Fibroblast of lung (primary cell): Measurements from ENCODE around the gene MAL. TPM values are rescaled to one million over a fixed set of nuclear protein-coding genes. Genes with fewer than 3 reads are reported as not detected.

Experiments used
- DNase-seq, 2 donors: peaks; one replicate each; pipeline versions ENCODE4 v3.0.0 to v3.0.0-alpha.2; 2010; ENCODE audit warnings: low read depth in 2 of 2
- H2AFZ ChIP-seq: 2 replicates; pipeline ENCODE4 v1.5.1; 2012; ENCODE audit warnings: low read length, control low read depth, inconsistent platforms
- H3K27ac ChIP-seq: 2 replicates; pipeline ENCODE4 v1.5.1; 2011; ENCODE audit warnings: low read length, control low read depth; ENCODE audit not compliant: insufficient read depth
- H3K27me3 ChIP-seq: 2 replicates; pipeline ENCODE4 v1.5.1; 2011; ENCODE audit warnings: mild to moderate bottlenecking, low read length; ENCODE audit not compliant: control insufficient read depth, insufficient read depth
- H3K36me3 ChIP-seq: 2 replicates; pipeline ENCODE4 v1.5.1; 2011; ENCODE audit warnings: low read length; ENCODE audit not compliant: control insufficient read depth, insufficient read depth
- H3K4me1 ChIP-seq: 2 replicates; pipeline ENCODE4 v1.5.1; 2011; ENCODE audit warnings: low read length; ENCODE audit not compliant: control insufficient read depth, insufficient read depth; ENCODE audit errors: extremely low read depth
- H3K4me2 ChIP-seq: 2 replicates; pipeline ENCODE4 v1.5.1; 2011; ENCODE audit warnings: low read length, control low read depth; ENCODE audit not compliant: insufficient read depth; ENCODE audit errors: extremely low read depth
- H3K4me3 ChIP-seq, 4 experiments: fragments of 200-600 bp in 1 of 4; sonication (generic) in 1 of 4; replicated peaks in 1 of 4; 2 replicates each; pipeline ENCODE4 v1.5.1; 2011 to 2016; ENCODE audit warnings: low read length in 4 of 4, low read depth in 3 of 4, mild to moderate bottlenecking in 3 of 4, control low read depth in 2 of 4, inconsistent platforms in 1 of 4, mixed read lengths in 1 of 4; ENCODE audit not compliant: insufficient read depth in 1 of 4; ENCODE audit errors: control extremely low read depth in 1 of 4
- H3K79me2 ChIP-seq: 2 replicates; pipeline ENCODE4 v1.5.1; 2012; ENCODE audit warnings: mild to moderate bottlenecking, low read length, inconsistent platforms; ENCODE audit not compliant: control insufficient read depth, insufficient read depth
- H3K9ac ChIP-seq: 2 replicates; pipeline ENCODE4 v1.5.1; 2011; ENCODE audit warnings: mild to moderate bottlenecking, low read length, control low read depth; ENCODE audit not compliant: insufficient read depth
- H3K9me3 ChIP-seq: 2 replicates; pipeline ENCODE4 v1.5.1; 2012; ENCODE audit warnings: low read depth, low read length; ENCODE audit not compliant: control insufficient read depth, insufficient read depth
- H4K20me1 ChIP-seq: 2 replicates; pipeline ENCODE4 v1.5.1; 2011; ENCODE audit warnings: low read length; ENCODE audit not compliant: control insufficient read depth, insufficient read depth; ENCODE audit errors: extremely low read depth
- CTCF ChIP-seq, 2 donors: IDR thresholded peaks in 1 of 2; conservative IDR thresholded peaks in 1 of 2; 1 replicate in 1 of 2; 2 replicates in 1 of 2; pipeline ENCODE4 v1.5.1; 2011 to 2012; ENCODE audit warnings: low read length in 2 of 2, control low read depth in 1 of 2, inconsistent platforms in 1 of 2, low read depth in 1 of 2, mild to moderate bottlenecking in 1 of 2
- EZH2 ChIP-seq: IDR thresholded peaks from 2 replicates; pipeline ENCODE4 v1.5.1; 2012; ENCODE audit warnings: low read length, control low read depth, mild to moderate bottlenecking; ENCODE audit errors: missing control alignments
- polyA plus RNA-seq, 2 donors: library from polyadenylated mRNA; depleted of rRNA in 1 of 2; stranded (reverse) in 1 of 2; unstranded in 1 of 2; fragments of >200 nt; gene quantifications; 2 replicates each; pipeline ENCODE4 v1.2.1, GENCODE V29; 2011 to 2012; ENCODE audit warnings: missing spikeins in 1 of 2
- total RNA-seq: library from RNA; depleted of rRNA; stranded (reverse); fragments of >200 nt; gene quantifications from 2 replicates; pipeline ENCODE4 v1.2.1, GENCODE V29; 2014

The MAL gene
- total and polyA plus RNA-seq, 2 donors (not counting 1 experiment from before 2014, with no cell fraction given), result not detected

- no peak overlapping the region for H3K9ac ChIP-seq
- no peaks in the 10 kb centered on the region for H3K36me3 ChIP-seq
- TF ChIP-seq CTCF (conservative IDR thresholded peaks at IDR 0.05 in 1 of 2, IDR thresholded peaks at IDR 0.05 in 1 of 2; ENCODE audit: low read depth in 1 of 2, low read length in 2 of 2), result no peak
- no peak for TF ChIP-seq EZH2
- no peak overlapping the region for H3K27ac ChIP-seq
- peaks cover 3% of the 10 kb centered on the region for H3K27me3 ChIP-seq
- H3K4me3 ChIP-seq, result no peak overlapping the region
- H3K4me2 ChIP-seq, result no peak overlapping the region
- no peaks in the 10 kb centered on the region for H4K20me1 ChIP-seq
- H3K9me3 ChIP-seq, result no peaks in the 10 kb centered on the region
- no peak for DNase-seq
- no peaks in the 10 kb centered on the region for H3K4me1 ChIP-seq
- H3K79me2 ChIP-seq, result no peaks in the 10 kb centered on the region
- H2AFZ ChIP-seq, result no peak overlapping the region
These were observed 8.4 kb upstream of the MAL start for GRCh38 chr2:95017071-95017501.

GRCh38 chr2:95017836-95018235 lies 7.7 kb upstream of the MAL start:
- no peaks in the 10 kb centered on the region for H3K9me3 ChIP-seq
- H3K4me3 ChIP-seq, result no peak overlapping the region
- no peak overlapping the region for H3K4me2 ChIP-seq
- TF ChIP-seq EZH2, result no peak
- no peak for TF ChIP-seq CTCF (conservative IDR thresholded peaks at IDR 0.05 in 1 of 2, IDR thresholded peaks at IDR 0.05 in 1 of 2; ENCODE audit: low read depth in 1 of 2, low read length in 2 of 2)
- H4K20me1 ChIP-seq, result no peaks in the 10 kb centered on the region
- H2AFZ ChIP-seq, result no peak overlapping the region
- no peak overlapping the region for H3K27ac ChIP-seq
- no peaks in the 10 kb centered on the region for H3K79me2 ChIP-seq
- no peaks in the 10 kb centered on the region for H3K36me3 ChIP-seq
- no peak overlapping the region for H3K9ac ChIP-seq
- H3K27me3 ChIP-seq, result peaks cover 8% of the 10 kb centered on the region
- H3K4me1 ChIP-seq, result no peaks in the 10 kb centered on the region
- no peak for DNase-seq

DNA sequence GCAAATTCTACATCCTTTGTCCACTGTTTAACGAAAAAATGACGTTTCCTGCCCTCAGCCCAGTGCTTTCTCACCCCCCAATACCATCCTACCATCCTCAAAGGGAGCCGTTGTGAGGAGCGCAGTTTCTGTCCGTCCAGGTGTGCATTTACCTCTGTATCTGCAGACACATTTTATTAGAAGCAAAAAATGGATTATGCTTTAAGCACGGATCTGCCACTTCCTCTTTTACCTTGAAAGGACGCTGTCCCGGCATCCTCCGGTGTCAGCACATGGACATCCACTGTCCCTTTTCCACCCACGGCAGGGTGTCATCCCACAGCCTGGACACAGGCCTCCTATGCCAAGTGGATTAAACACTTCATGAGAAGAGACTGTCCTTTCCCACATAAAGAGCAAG lies 7.2 kb upstream of the MAL start:
- H3K27me3 ChIP-seq, result peaks cover 10% of the 10 kb centered on the region
- no peaks in the 10 kb centered on the region for H3K79me2 ChIP-seq
- TF ChIP-seq EZH2, result no peak
- no peak for TF ChIP-seq CTCF (conservative IDR thresholded peaks at IDR 0.05 in 1 of 2, IDR thresholded peaks at IDR 0.05 in 1 of 2; ENCODE audit: low read depth in 1 of 2, low read length in 2 of 2)
- H3K4me2 ChIP-seq, result no peak overlapping the region
- H3K9me3 ChIP-seq, result no peaks in the 10 kb centered on the region
- H3K4me1 ChIP-seq, result no peaks in the 10 kb centered on the region
- no peaks in the 10 kb centered on the region for H3K36me3 ChIP-seq
- no peak for DNase-seq
- H3K27ac ChIP-seq, result no peak overlapping the region
- no peak overlapping the region for H3K9ac ChIP-seq
- no peak overlapping the region for H3K4me3 ChIP-seq
- no peak overlapping the region for H2AFZ ChIP-seq
- no peaks in the 10 kb centered on the region for H4K20me1 ChIP-seq
